Measurements from ENCODE around the gene DNAH12.
A peak's percentile ranks its signal among the peaks of the same experiment; 100 is the strongest.
"Not testable (repeated sequence)": the region's sequence is repeated elsewhere in the genome, so short reads cannot be mapped to it uniquely, and the experiment has no call there.

The DNAH12 gene

DNA sequence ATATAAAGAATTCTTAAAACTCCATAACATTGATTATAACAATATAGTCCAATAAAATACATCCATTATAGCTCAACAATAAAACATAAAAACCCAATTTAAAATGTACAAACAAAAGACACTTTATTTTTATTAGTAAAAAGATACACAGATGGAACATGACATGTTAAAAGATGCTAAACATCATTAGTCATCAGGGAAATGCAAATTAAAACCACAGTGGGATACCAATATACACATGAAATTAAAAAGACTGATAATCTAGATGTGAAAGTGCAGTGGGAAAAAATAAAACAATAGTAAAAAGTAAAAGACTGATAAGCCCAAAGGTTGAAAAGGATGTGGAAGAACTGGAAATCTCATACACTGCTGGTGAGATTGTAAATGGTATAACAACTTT is 46.2 kb downstream of the DNAH12 start:
- ATAC-seq (ENCODE audit: low read depth) (no peak), DNase-seq (ENCODE audit: low spot score) (no peak)
- H3K4me1 ChIP-seq (ENCODE audit: insufficient read depth, poor library complexity, severe bottlenecking) = no peaks in the 10 kb centered on the region
- TF ChIP-seq, protein P1, sequence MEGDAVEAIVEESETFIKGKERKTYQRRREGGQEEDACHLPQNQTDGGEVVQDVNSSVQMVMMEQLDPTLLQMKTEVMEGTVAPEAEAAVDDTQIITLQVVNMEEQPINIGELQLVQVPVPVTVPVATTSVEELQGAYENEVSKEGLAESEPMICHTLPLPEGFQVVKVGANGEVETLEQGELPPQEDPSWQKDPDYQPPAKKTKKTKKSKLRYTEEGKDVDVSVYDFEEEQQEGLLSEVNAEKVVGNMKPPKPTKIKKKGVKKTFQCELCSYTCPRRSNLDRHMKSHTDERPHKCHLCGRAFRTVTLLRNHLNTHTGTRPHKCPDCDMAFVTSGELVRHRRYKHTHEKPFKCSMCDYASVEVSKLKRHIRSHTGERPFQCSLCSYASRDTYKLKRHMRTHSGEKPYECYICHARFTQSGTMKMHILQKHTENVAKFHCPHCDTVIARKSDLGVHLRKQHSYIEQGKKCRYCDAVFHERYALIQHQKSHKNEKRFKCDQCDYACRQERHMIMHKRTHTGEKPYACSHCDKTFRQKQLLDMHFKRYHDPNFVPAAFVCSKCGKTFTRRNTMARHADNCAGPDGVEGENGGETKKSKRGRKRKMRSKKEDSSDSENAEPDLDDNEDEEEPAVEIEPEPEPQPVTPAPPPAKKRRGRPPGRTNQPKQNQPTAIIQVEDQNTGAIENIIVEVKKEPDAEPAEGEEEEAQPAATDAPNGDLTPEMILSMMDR (IDR thresholded peaks at IDR 0.05; ENCODE audit: poor library complexity, severe bottlenecking) = no peak
- no peaks in the 10 kb centered on the region for H3K9me3 ChIP-seq (ENCODE audit: severe bottlenecking)
- no peak overlapping the region for H3K27ac ChIP-seq (ENCODE audit: poor library complexity, severe bottlenecking)
- no peaks in the 10 kb centered on the region for H3K36me3 ChIP-seq (ENCODE audit: low read depth)
- H3K27me3 ChIP-seq (ENCODE audit: insufficient read depth, poor library complexity, severe bottlenecking) = no peaks in the 10 kb centered on the region
- no peak overlapping the region for H3K4me3 ChIP-seq (ENCODE audit: severe bottlenecking)

DNA sequence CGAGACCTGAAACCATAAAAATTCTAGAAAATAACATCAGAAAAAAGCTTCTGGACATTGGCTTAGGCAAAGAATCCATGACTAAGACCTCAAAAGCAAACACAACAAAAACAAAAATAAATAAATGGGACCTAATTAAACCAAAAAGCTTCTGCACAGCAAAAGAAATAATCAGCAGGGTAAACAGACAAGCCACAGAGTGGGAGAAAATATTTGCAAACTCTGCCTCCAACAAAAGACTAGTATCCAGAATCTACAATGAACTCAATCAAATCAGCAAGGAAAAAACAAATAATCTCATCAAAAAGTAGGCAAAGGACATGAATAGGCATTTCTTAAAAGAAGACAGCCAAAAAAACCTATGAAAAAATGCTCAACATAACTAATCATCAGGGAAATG is 59.6 kb downstream of the DNAH12 start:
- ATAC-seq (ENCODE audit: low read depth) (no peak), DNase-seq (ENCODE audit: low spot score) (no peak)
- Histone ChIP-seq H3K27me3 (ENCODE audit: insufficient read depth, poor library complexity, severe bottlenecking) (no peaks in the 10 kb centered on the region), H3K27ac (ENCODE audit: poor library complexity, severe bottlenecking) (no peak overlapping the region), H3K36me3 (ENCODE audit: low read depth) (no peaks in the 10 kb centered on the region), H3K9me3 (ENCODE audit: severe bottlenecking) (no peaks in the 10 kb centered on the region), H3K4me1 (ENCODE audit: insufficient read depth, poor library complexity, severe bottlenecking) (no peaks in the 10 kb centered on the region), H3K4me3 (ENCODE audit: severe bottlenecking) (no peak overlapping the region)
- TF ChIP-seq, protein P1 (IDR thresholded peaks at IDR 0.05; ENCODE audit: poor library complexity, severe bottlenecking) = no peak

GRCh38 chr3:57477193-57477592 is 67.0 kb downstream of the DNAH12 start:
- not testable (repeated sequence) for H3K27ac ChIP-seq (ENCODE audit: poor library complexity, severe bottlenecking); H3K4me1 ChIP-seq (ENCODE audit: insufficient read depth, poor library complexity, severe bottlenecking); DNase-seq (ENCODE audit: low spot score); H3K36me3 ChIP-seq (ENCODE audit: low read depth); H3K9me3 ChIP-seq (ENCODE audit: severe bottlenecking); H3K4me3 ChIP-seq (ENCODE audit: severe bottlenecking); ATAC-seq (ENCODE audit: low read depth); H3K27me3 ChIP-seq (ENCODE audit: insufficient read depth, poor library complexity, severe bottlenecking)

- H3K4me3 ChIP-seq (ENCODE audit: severe bottlenecking) = no peak overlapping the region
- TF ChIP-seq, protein P1 (IDR thresholded peaks at IDR 0.05; ENCODE audit: poor library complexity, severe bottlenecking) = peak; percentile 32
- no peak overlapping the region for H3K27ac ChIP-seq (ENCODE audit: poor library complexity, severe bottlenecking)
- no peaks in the 10 kb centered on the region for H3K4me1 ChIP-seq (ENCODE audit: insufficient read depth, poor library complexity, severe bottlenecking)
- ATAC-seq (ENCODE audit: low read depth) (peak; percentile 64; the same call in 2 of the 3 replicates), DNase-seq (ENCODE audit: low spot score) (no peak)
- no peaks in the 10 kb centered on the region for H3K36me3 ChIP-seq (ENCODE audit: low read depth)
- H3K27me3 ChIP-seq (ENCODE audit: insufficient read depth, poor library complexity, severe bottlenecking) = peaks cover 5% of the 10 kb centered on the region
- no peaks in the 10 kb centered on the region for H3K9me3 ChIP-seq (ENCODE audit: severe bottlenecking)
Observed at GRCh38 chr3:57464801-57465200, 79.3 kb downstream of the DNAH12 start.

DNA sequence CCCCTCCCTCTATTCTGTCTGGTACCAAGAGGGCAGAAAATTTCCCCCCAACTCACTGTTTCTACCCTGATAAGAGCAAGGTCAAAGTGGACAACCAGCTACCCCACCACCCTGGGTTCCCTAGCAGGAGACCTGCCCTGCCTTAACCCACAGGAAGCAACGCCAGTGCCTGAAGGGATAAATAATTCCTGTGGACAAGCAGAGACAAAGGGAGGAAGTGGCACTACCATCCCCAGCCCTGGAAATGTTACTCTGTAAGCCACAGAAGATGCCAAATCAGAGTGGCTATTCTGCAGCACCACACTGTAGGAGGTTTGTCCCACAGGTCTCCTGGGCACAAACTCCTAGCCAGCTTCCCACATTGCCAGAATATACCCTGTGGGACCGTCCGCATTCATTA is 80.1 kb downstream of the DNAH12 start:
- H3K4me3 ChIP-seq (ENCODE audit: severe bottlenecking) = no peak overlapping the region
- H3K4me1 ChIP-seq (ENCODE audit: insufficient read depth, poor library complexity, severe bottlenecking) = no peaks in the 10 kb centered on the region
- no peak overlapping the region for H3K27ac ChIP-seq (ENCODE audit: poor library complexity, severe bottlenecking)
- no peaks in the 10 kb centered on the region for H3K36me3 ChIP-seq (ENCODE audit: low read depth)
- no peak for DNase-seq (ENCODE audit: low spot score)
- TF ChIP-seq, protein P1 (IDR thresholded peaks at IDR 0.05; ENCODE audit: poor library complexity, severe bottlenecking) = no peak
- ATAC-seq (ENCODE audit: low read depth) = no peak
- no peaks in the 10 kb centered on the region for H3K9me3 ChIP-seq (ENCODE audit: severe bottlenecking)
- peaks cover 5% of the 10 kb centered on the region for H3K27me3 ChIP-seq (ENCODE audit: insufficient read depth, poor library complexity, severe bottlenecking)

Data from RWPE2 (cell line).